ENCODE results near the gene CKMT2. TPM values are rescaled to one million over a fixed set of nuclear protein-coding genes. Genes with fewer than 3 reads are reported as not detected.
A peak's percentile ranks its signal among the peaks of the same experiment; 100 is the strongest.

Gene CKMT2
- total RNA-seq, 1 experiment from 2014 or later, result not detected

GRCh38 chr5:81241961-81242648, 9.0 kb downstream of the CKMT2 start:
- BruUV-seq (replicated peaks), result no TSS peak
- no peak overlapping the region for H3K4me3 Mint-ChIP-seq (ENCODE audit: unreplicated experiment)

GRCh38 chr5:81242906-81243436, 9.8 kb downstream of the CKMT2 start:
- Histone ChIP-seq H3K27me3 (replicated peaks; ENCODE audit: control insufficient read depth, insufficient read depth, low read length) (no peaks in the 10 kb centered on the region), H3K4me3 (ENCODE audit: low read depth, low read length) (no peak overlapping the region), H3K4me1 (peaks cover 39% of the 10 kb centered on the region), H3K9me3 (no peaks in the 10 kb centered on the region), H3K36me3 (ENCODE audit: control insufficient read depth, insufficient read depth, low read length) (peaks cover 3% of the 10 kb centered on the region; the same call in 1 of the 2 replicates)
- ChIA-PET CTCF (interaction anchor here (0.6 to 0.7 kb wide), 2 partner anchors 159 to 991 kb away, joined by 3 to 5 read pairs; no protein-coding TSS in a partner anchor), POLR2A (no interaction called here)
- DNase-seq, result no peak
- peak overlapping the region; percentile 6 for H3K27ac Mint-ChIP-seq (ENCODE audit: unreplicated experiment)
- intact Hi-C loops (cut with micrococcal nuclease; ENCODE audit: unreplicated experiment), result no loop called here
- H3K9me3 Mint-ChIP-seq (ENCODE audit: unreplicated experiment), result no peaks in the 10 kb centered on the region
- no peak overlapping the region for H3K4me3 Mint-ChIP-seq (ENCODE audit: unreplicated experiment)
- H3K27me3 Mint-ChIP-seq (ENCODE audit: insufficient read depth, unreplicated experiment), result no peaks in the 10 kb centered on the region
- TF ChIP-seq CTCF (IDR thresholded peaks at IDR 0.05; ENCODE audit: insufficient read depth in 1 of 2, low read depth in 1 of 2, low read length in 1 of 2, severe bottlenecking in 1 of 2, unreplicated experiment in 1 of 2), result no peak
- peaks cover 15% of the 10 kb centered on the region for H3K36me3 Mint-ChIP-seq (ENCODE audit: insufficient read depth, unreplicated experiment)
- no TSS peak for BruUV-seq (replicated peaks)
- peaks cover 34% of the 10 kb centered on the region for H3K4me1 Mint-ChIP-seq (ENCODE audit: low read depth, unreplicated experiment)

More at GRCh38 chr5:81241961-81242648, 9.0 kb downstream of the CKMT2 start:
- Histone ChIP-seq H3K4me1 (peaks cover 30% of the 10 kb centered on the region), H3K27me3 (replicated peaks; ENCODE audit: control insufficient read depth, insufficient read depth, low read length) (no peaks in the 10 kb centered on the region), H3K9me3 (no peaks in the 10 kb centered on the region), H3K36me3 (ENCODE audit: control insufficient read depth, insufficient read depth, low read length) (peaks cover 3% of the 10 kb centered on the region; the same call in 1 of the 2 replicates), H3K4me3 (ENCODE audit: low read depth, low read length) (no peak overlapping the region)
- H3K27ac Mint-ChIP-seq (ENCODE audit: unreplicated experiment), result no peak overlapping the region
- TF ChIP-seq CTCF (IDR thresholded peaks at IDR 0.05; ENCODE audit: insufficient read depth in 1 of 2, low read depth in 1 of 2, low read length in 1 of 2, severe bottlenecking in 1 of 2, unreplicated experiment in 1 of 2), result no peak
- no peaks in the 10 kb centered on the region for H3K27me3 Mint-ChIP-seq (ENCODE audit: insufficient read depth, unreplicated experiment)
- CTCF ChIA-PET, result no interaction called here
- peaks cover 15% of the 10 kb centered on the region for H3K36me3 Mint-ChIP-seq (ENCODE audit: insufficient read depth, unreplicated experiment)
- H3K4me1 Mint-ChIP-seq (ENCODE audit: low read depth, unreplicated experiment), result peaks cover 29% of the 10 kb centered on the region
- intact Hi-C loops (cut with micrococcal nuclease; ENCODE audit: unreplicated experiment), result no loop called here
- DNase-seq, result no peak
- POLR2A ChIA-PET, result no interaction called here
- no peaks in the 10 kb centered on the region for H3K9me3 Mint-ChIP-seq (ENCODE audit: unreplicated experiment)

GRCh38 chr5:81244451-81244850, 11.3 kb downstream of the CKMT2 start:
- Mint-ChIP-seq H3K27ac (ENCODE audit: unreplicated experiment) (no peak overlapping the region), H3K9me3 (ENCODE audit: unreplicated experiment) (peaks cover 1% of the 10 kb centered on the region), H3K36me3 (ENCODE audit: insufficient read depth, unreplicated experiment) (peaks cover 9% of the 10 kb centered on the region), H3K4me3 (ENCODE audit: unreplicated experiment) (no peak overlapping the region), H3K4me1 (ENCODE audit: low read depth, unreplicated experiment) (peaks cover 34% of the 10 kb centered on the region), H3K27me3 (ENCODE audit: insufficient read depth, unreplicated experiment) (no peaks in the 10 kb centered on the region)
- BruUV-seq (replicated peaks), result no TSS peak
- no peaks in the 10 kb centered on the region for H3K27me3 ChIP-seq (replicated peaks; ENCODE audit: control insufficient read depth, insufficient read depth, low read length)
- peaks cover 46% of the 10 kb centered on the region for H3K4me1 ChIP-seq
- CTCF ChIA-PET, result interaction anchor here (0.7 kb wide), 1 partner anchor 1328 kb away, joined by 5 read pairs; no protein-coding TSS in a partner anchor
- POLR2A ChIA-PET, result no interaction called here
- no peak for TF ChIP-seq CTCF (IDR thresholded peaks at IDR 0.05; ENCODE audit: insufficient read depth in 1 of 2, low read depth in 1 of 2, low read length in 1 of 2, severe bottlenecking in 1 of 2, unreplicated experiment in 1 of 2)
- H3K4me3 ChIP-seq (ENCODE audit: low read depth, low read length), result no peak overlapping the region
- peaks cover 3% of the 10 kb centered on the region; the same call in 1 of the 2 replicates for H3K36me3 ChIP-seq (ENCODE audit: control insufficient read depth, insufficient read depth, low read length)
- intact Hi-C loops (cut with micrococcal nuclease; ENCODE audit: unreplicated experiment), result no loop called here
- DNase-seq, result no peak
- H3K9me3 ChIP-seq, result no peaks in the 10 kb centered on the region

All from Caco-2 (cell line).